ENCODE measurements around the gene YTHDC2. TPM values are rescaled to one million over a fixed set of nuclear protein-coding genes. Genes with fewer than 3 reads are reported as not detected.

Gene YTHDC2
- total RNA-seq, 2 experiments from 2014 or later = 33.9 to 41.7 TPM

- Histone ChIP-seq H3K27me3 (ENCODE audit: control insufficient read depth in 1 of 2, insufficient read depth in 2 of 2, low read length in 2 of 2) (peaks cover 10 to 14% of the 10 kb centered on the region in 2 experiments), H3K36me3 (ENCODE audit: insufficient read depth, low read length) (no peaks in the 10 kb centered on the region), H3K4me3 (ENCODE audit: low read length) (no peak overlapping the region), H3K9me3 (ENCODE audit: control insufficient read depth in 1 of 2, insufficient read depth in 1 of 2, low read length in 2 of 2) (no peaks in the 10 kb centered on the region), H3K27ac (ENCODE audit: low read depth in 1 of 2, low read length in 2 of 2) (no peak overlapping the region), H3K4me1 (ENCODE audit: insufficient read depth, low read length) (no peaks in the 10 kb centered on the region)
- H3K9me3 Mint-ChIP-seq = no peaks in the 10 kb centered on the region
- ATAC-seq (ENCODE audit: poor library complexity) (no peak), DNase-seq (no peak)
- no peak overlapping the region for H3K27ac Mint-ChIP-seq
- H3K36me3 Mint-ChIP-seq (ENCODE audit: low read depth) = no peaks in the 10 kb centered on the region
- no peaks in the 10 kb centered on the region for H3K4me1 Mint-ChIP-seq (ENCODE audit: low read depth)
- intact Hi-C loops (cut with DNase I, micrococcal nuclease) = no loop called here
- CTCF ChIA-PET = no interaction called here
- no peak overlapping the region for H3K4me3 Mint-ChIP-seq
- POLR2A ChIA-PET = interaction anchor here (1.4 kb wide), 1 partner anchor 12 kb away, joined by 5 read pairs; the partner anchor contains the start of gene YTHDC2
- H3K27me3 Mint-ChIP-seq = peaks cover 77% of the 10 kb centered on the region
- TF ChIP-seq CTCF (IDR thresholded peaks at IDR 0.05) = no peak
Measured at GRCh38 chr5:113502073-113502472, 11.4 kb upstream of the YTHDC2 start.

GRCh38 chr5:113503146-113503545, 10.3 kb upstream of the YTHDC2 start:
- Histone ChIP-seq H3K4me3 (ENCODE audit: low read length) (no peak overlapping the region), H3K9me3 (ENCODE audit: control insufficient read depth in 1 of 2, insufficient read depth in 1 of 2, low read length in 2 of 2) (no peaks in the 10 kb centered on the region), H3K27ac (ENCODE audit: low read depth in 1 of 2, low read length in 2 of 2) (no peak overlapping the region), H3K36me3 (ENCODE audit: insufficient read depth, low read length) (no peaks in the 10 kb centered on the region), H3K27me3 (ENCODE audit: control insufficient read depth in 1 of 2, insufficient read depth in 2 of 2, low read length in 2 of 2) (peaks cover 10 to 17% of the 10 kb centered on the region in 2 experiments), H3K4me1 (ENCODE audit: insufficient read depth, low read length) (no peaks in the 10 kb centered on the region)
- ChIA-PET CTCF (no interaction called here), POLR2A (interaction anchor here (1.4 kb wide), 1 partner anchor 11 kb away, joined by 5 read pairs; the partner anchor contains the start of gene YTHDC2)
- Mint-ChIP-seq H3K9me3 (no peaks in the 10 kb centered on the region), H3K27me3 (peaks cover 80% of the 10 kb centered on the region), H3K36me3 (ENCODE audit: low read depth) (no peaks in the 10 kb centered on the region), H3K27ac (no peak overlapping the region), H3K4me3 (no peak overlapping the region), H3K4me1 (ENCODE audit: low read depth) (no peaks in the 10 kb centered on the region)
- TF ChIP-seq CTCF (IDR thresholded peaks at IDR 0.05) = no peak
- intact Hi-C loops (cut with DNase I, micrococcal nuclease) = no loop called here
- no peak for DNase-seq
- ATAC-seq (ENCODE audit: poor library complexity) = no peak

- H3K27me3 ChIP-seq (ENCODE audit: control insufficient read depth in 1 of 2, insufficient read depth in 2 of 2, low read length in 2 of 2) = peaks cover 10 to 21% of the 10 kb centered on the region in 2 experiments
- Mint-ChIP-seq H3K36me3 (ENCODE audit: low read depth) (no peaks in the 10 kb centered on the region), H3K9me3 (no peaks in the 10 kb centered on the region), H3K4me1 (ENCODE audit: low read depth) (no peaks in the 10 kb centered on the region), H3K4me3 (no peak overlapping the region), H3K27me3 (peaks cover 88% of the 10 kb centered on the region), H3K27ac (no peak overlapping the region)
- H3K27ac ChIP-seq (ENCODE audit: low read depth in 1 of 2, low read length in 2 of 2) = no peak overlapping the region
- no peak overlapping the region for H3K4me3 ChIP-seq (ENCODE audit: low read length)
- ATAC-seq (ENCODE audit: poor library complexity) (no peak), DNase-seq (no peak)
- ChIA-PET POLR2A (no interaction called here), CTCF (no interaction called here)
- no peaks in the 10 kb centered on the region for H3K9me3 ChIP-seq (ENCODE audit: control insufficient read depth in 1 of 2, insufficient read depth in 1 of 2, low read length in 2 of 2)
- no peaks in the 10 kb centered on the region for H3K4me1 ChIP-seq (ENCODE audit: insufficient read depth, low read length)
- intact Hi-C loops (cut with DNase I, micrococcal nuclease) = no loop called here
- no peaks in the 10 kb centered on the region for H3K36me3 ChIP-seq (ENCODE audit: insufficient read depth, low read length)
- TF ChIP-seq CTCF (IDR thresholded peaks at IDR 0.05) = no peak
Measured at GRCh38 chr5:113505181-113505580, 8.3 kb upstream of the YTHDC2 start.

Measured in CD4-positive, alpha-beta T cell (primary cell).